ENCODE data around the gene SPATA20.

DNA sequence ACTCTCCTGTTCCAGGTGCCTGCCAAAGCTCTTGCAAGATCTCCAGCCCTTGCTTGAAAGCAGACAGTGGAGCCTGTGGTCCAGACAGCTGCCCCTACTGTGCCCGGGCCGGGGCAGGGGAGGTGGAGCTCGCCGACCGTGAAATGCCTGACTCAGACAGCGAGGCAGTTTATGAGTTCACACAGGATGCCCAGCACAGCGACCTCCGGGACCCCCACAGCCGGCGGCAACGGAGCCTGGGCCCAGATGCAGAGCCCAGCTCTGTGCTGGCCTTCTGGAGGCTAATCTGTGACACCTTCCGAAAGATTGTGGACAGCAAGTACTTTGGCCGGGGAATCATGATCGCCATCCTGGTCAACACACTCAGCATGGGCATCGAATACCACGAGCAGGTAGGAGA is 31.2 kb downstream of the SPATA20 start:
- TF ChIP-seq TAF1 (IDR thresholded peaks at IDR 0.05; ENCODE audit: low read depth) (no peak), EP300 (conservative IDR thresholded peaks at IDR 0.05; ENCODE audit: poor library complexity, severe bottlenecking) (no peak)
- TF ChIP-seq, protein P1, sequence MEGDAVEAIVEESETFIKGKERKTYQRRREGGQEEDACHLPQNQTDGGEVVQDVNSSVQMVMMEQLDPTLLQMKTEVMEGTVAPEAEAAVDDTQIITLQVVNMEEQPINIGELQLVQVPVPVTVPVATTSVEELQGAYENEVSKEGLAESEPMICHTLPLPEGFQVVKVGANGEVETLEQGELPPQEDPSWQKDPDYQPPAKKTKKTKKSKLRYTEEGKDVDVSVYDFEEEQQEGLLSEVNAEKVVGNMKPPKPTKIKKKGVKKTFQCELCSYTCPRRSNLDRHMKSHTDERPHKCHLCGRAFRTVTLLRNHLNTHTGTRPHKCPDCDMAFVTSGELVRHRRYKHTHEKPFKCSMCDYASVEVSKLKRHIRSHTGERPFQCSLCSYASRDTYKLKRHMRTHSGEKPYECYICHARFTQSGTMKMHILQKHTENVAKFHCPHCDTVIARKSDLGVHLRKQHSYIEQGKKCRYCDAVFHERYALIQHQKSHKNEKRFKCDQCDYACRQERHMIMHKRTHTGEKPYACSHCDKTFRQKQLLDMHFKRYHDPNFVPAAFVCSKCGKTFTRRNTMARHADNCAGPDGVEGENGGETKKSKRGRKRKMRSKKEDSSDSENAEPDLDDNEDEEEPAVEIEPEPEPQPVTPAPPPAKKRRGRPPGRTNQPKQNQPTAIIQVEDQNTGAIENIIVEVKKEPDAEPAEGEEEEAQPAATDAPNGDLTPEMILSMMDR (IDR thresholded peaks at IDR 0.05; ENCODE audit: poor library complexity, severe bottlenecking) = no peak

All from neural cell (in vitro differentiated cells).